ENCODE measurements around the gene SS18.

SS18 gene

GRCh38 chr18:26071020-26071419 is 19.4 kb downstream of the SS18 start:
- Histone ChIP-seq H3K9me2 (replicated peaks; ENCODE audit: insufficient read depth, low read length) (no peaks in the 10 kb centered on the region), H3K36me3 (ENCODE audit: low read length) (peaks cover 94% of the 10 kb centered on the region), H2AFZ (ENCODE audit: low read depth, low read length, severe bottlenecking) (no peak overlapping the region), H3K27me3 (ENCODE audit: low read length) (no peaks in the 10 kb centered on the region), H3F3A (ENCODE audit: insufficient read depth) (peaks cover 58% of the 10 kb centered on the region), H3K9ac (ENCODE audit: low read length) (no peak overlapping the region), H3K9me3 (ENCODE audit: insufficient read depth, low read length) (no peaks in the 10 kb centered on the region), H3K4me2 (ENCODE audit: low read depth, low read length, poor library complexity, severe bottlenecking) (no peak overlapping the region), H3K27ac (ENCODE audit: low read depth, low read length) (no peak overlapping the region), H3K79me2 (ENCODE audit: insufficient read depth, low read length) (peaks cover 92% of the 10 kb centered on the region), H4K20me1 (ENCODE audit: low read depth, low read length) (peaks cover 9% of the 10 kb centered on the region; the same call in 1 of the 2 replicates), H3K4me3 (ENCODE audit: insufficient read depth, low read length, poor library complexity, severe bottlenecking) (no peak overlapping the region)
- no peak for TF ChIP-seq EZH2phosphoT487 (conservative IDR thresholded peaks at IDR 0.05; ENCODE audit: low read length)
- TF ChIP-seq, protein P1, sequence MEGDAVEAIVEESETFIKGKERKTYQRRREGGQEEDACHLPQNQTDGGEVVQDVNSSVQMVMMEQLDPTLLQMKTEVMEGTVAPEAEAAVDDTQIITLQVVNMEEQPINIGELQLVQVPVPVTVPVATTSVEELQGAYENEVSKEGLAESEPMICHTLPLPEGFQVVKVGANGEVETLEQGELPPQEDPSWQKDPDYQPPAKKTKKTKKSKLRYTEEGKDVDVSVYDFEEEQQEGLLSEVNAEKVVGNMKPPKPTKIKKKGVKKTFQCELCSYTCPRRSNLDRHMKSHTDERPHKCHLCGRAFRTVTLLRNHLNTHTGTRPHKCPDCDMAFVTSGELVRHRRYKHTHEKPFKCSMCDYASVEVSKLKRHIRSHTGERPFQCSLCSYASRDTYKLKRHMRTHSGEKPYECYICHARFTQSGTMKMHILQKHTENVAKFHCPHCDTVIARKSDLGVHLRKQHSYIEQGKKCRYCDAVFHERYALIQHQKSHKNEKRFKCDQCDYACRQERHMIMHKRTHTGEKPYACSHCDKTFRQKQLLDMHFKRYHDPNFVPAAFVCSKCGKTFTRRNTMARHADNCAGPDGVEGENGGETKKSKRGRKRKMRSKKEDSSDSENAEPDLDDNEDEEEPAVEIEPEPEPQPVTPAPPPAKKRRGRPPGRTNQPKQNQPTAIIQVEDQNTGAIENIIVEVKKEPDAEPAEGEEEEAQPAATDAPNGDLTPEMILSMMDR (IDR thresholded peaks at IDR 0.05; ENCODE audit: insufficient read depth, low read length, poor library complexity, severe bottlenecking) = no peak

DNA sequence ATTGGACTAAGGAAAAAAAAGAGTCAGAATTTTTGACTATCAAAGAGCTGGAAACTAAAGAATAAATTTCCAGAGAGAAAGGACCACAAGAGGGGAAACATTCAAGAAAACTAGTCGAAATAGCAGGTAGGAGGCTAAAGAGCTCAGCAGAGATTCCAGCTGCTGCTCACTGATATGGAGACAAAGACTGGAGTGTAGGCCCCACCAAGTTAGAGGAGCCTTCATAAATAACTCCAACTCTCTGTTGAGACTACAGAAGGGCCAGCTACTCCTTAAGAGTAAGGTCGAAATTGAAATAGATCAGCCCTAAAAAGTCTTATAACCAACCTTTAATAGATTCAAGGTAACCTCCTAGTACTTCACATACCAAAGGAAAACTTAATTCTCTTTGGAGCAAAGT is 31.1 kb downstream of the SS18 start:
- Histone ChIP-seq H3K79me2 (ENCODE audit: insufficient read depth, low read length) (peaks cover 81% of the 10 kb centered on the region), H3K27ac (ENCODE audit: low read depth, low read length) (no peak overlapping the region), H3K9me2 (replicated peaks; ENCODE audit: insufficient read depth, low read length) (no peaks in the 10 kb centered on the region), H3K4me2 (ENCODE audit: low read depth, low read length, poor library complexity, severe bottlenecking) (no peak overlapping the region), H3K9ac (ENCODE audit: low read length) (no peak overlapping the region), H3F3A (ENCODE audit: insufficient read depth) (peaks cover 39% of the 10 kb centered on the region), H3K36me3 (ENCODE audit: low read length) (peaks cover 79% of the 10 kb centered on the region), H4K20me1 (ENCODE audit: low read depth, low read length) (peaks cover 2% of the 10 kb centered on the region), H3K4me3 (ENCODE audit: insufficient read depth, low read length, poor library complexity, severe bottlenecking) (no peak overlapping the region), H3K27me3 (ENCODE audit: low read length) (no peaks in the 10 kb centered on the region), H2AFZ (ENCODE audit: low read depth, low read length, severe bottlenecking) (no peak overlapping the region), H3K9me3 (ENCODE audit: insufficient read depth, low read length) (no peaks in the 10 kb centered on the region)
- TF ChIP-seq, protein P1 (IDR thresholded peaks at IDR 0.05; ENCODE audit: insufficient read depth, low read length, poor library complexity, severe bottlenecking) = no peak
- TF ChIP-seq EZH2phosphoT487 (conservative IDR thresholded peaks at IDR 0.05; ENCODE audit: low read length) = no peak

GRCh38 chr18:26057344-26057773 is 33.1 kb downstream of the SS18 start:
- H4K20me1 ChIP-seq (ENCODE audit: low read depth, low read length) = peaks cover 3% of the 10 kb centered on the region
- no peak for TF ChIP-seq EZH2phosphoT487 (conservative IDR thresholded peaks at IDR 0.05; ENCODE audit: low read length)
- TF ChIP-seq, protein P1 (IDR thresholded peaks at IDR 0.05; ENCODE audit: insufficient read depth, low read length, poor library complexity, severe bottlenecking) = no peak
- no peaks in the 10 kb centered on the region for H3K9me3 ChIP-seq (ENCODE audit: insufficient read depth, low read length)
- H3F3A ChIP-seq (ENCODE audit: insufficient read depth) = peaks cover 43% of the 10 kb centered on the region
- H3K27ac ChIP-seq (ENCODE audit: low read depth, low read length) = no peak overlapping the region
- H3K4me2 ChIP-seq (ENCODE audit: low read depth, low read length, poor library complexity, severe bottlenecking) = no peak overlapping the region
- no peak overlapping the region for H3K9ac ChIP-seq (ENCODE audit: low read length)
- H3K27me3 ChIP-seq (ENCODE audit: low read length) = no peaks in the 10 kb centered on the region
- H3K79me2 ChIP-seq (ENCODE audit: insufficient read depth, low read length) = peaks cover 64% of the 10 kb centered on the region
- H3K4me3 ChIP-seq (ENCODE audit: insufficient read depth, low read length, poor library complexity, severe bottlenecking) = no peak overlapping the region
- peaks cover 82% of the 10 kb centered on the region for H3K36me3 ChIP-seq (ENCODE audit: low read length)
- H3K9me2 ChIP-seq (replicated peaks; ENCODE audit: insufficient read depth, low read length) = no peaks in the 10 kb centered on the region
- H2AFZ ChIP-seq (ENCODE audit: low read depth, low read length, severe bottlenecking) = no peak overlapping the region
